ENCODE data around the gene MIP. TPM values are rescaled to one million over a fixed set of nuclear protein-coding genes. Genes with fewer than 3 reads are reported as not detected.

The MIP gene
- total and polyA plus RNA-seq, 2 experiments from 2014 or later, result 0.29 TPM; not detected in 1

DNA sequence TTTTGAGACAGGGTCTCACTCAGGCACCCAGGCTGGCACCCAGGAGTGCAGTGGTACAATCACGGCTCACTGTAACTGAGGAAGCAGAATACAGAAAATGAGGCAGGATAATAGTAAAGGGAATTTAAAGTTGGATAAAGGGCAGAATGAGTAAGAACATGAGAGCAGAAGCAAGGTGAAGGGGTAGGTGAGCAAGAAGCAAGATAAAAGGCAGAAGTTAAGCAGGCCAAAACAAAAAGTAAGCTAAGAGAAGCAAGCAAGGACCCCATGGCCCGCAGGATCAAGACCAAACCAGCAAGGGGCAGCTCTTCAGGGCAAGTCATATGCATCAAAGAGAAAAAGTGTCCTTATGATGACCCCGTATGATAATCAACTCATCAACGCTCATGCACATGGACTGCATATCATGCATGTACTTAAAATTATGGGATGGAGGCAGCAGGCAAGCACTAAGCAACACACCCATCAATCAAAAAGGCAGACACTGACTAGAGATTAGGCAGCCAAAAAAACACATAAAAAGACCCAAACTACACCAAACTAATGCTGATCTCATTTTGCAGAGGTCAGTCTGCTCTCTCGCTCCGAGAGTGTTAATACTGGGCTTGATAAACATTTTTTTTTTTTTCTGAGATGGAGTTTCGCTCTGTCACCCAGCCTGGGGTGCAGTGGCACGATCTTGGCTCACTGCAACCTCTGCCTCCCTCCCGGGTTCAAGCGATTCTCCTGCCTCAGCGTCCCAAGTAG, 16.9 kb downstream of the MIP start:
- Histone ChIP-seq H3K4me2 (no peak overlapping the region), H3K4me3 (no peak overlapping the region), H3K36me3 (ENCODE audit: insufficient read depth) (no peaks in the 10 kb centered on the region), H3K9me2 (ENCODE audit: insufficient read depth) (peaks cover 3% of the 10 kb centered on the region; the same call in 1 of the 2 replicates), H3F3A (replicated peaks; ENCODE audit: low read depth) (0 out of 2 replicates have a peak, but pooled peaks cover 4% of the 10 kb centered on the region), H3K27me3 (ENCODE audit: insufficient read depth) (no peaks in the 10 kb centered on the region), H2AFZ (no peak overlapping the region), H3K27ac (ENCODE audit: low read depth) (0 out of 2 replicates have a peak overlapping the region, but pooled peaks have one; percentile 19), H3K79me2 (replicated peaks; ENCODE audit: insufficient read depth) (peaks cover 87% of the 10 kb centered on the region), H4K20me1 (replicated peaks; ENCODE audit: insufficient read depth) (no peaks in the 10 kb centered on the region; the same call in 1 of the 2 replicates), H3K4me1 (ENCODE audit: insufficient read depth) (peaks cover 6% of the 10 kb centered on the region; the same call in 1 of the 2 replicates)
- ATAC-seq (peak; percentile 54), DNase-seq (ENCODE audit: low spot score) (no peak)
- Mint-ChIP-seq H3K27ac (peak overlapping the region; percentile 13; the same call in 1 of the 2 replicates), H3K4me1 (peaks cover 22% of the 10 kb centered on the region), H3K9me3 (peaks cover 16% of the 10 kb centered on the region), H3K27me3 (ENCODE audit: insufficient read depth, low read depth, poor library complexity) (peaks cover 8% of the 10 kb centered on the region), H3K4me3 (no peak overlapping the region), H3K36me3 (ENCODE audit: low read depth) (peaks cover 39% of the 10 kb centered on the region)
- TF ChIP-seq CREB1 (CRISPR knock-in tag; IDR thresholded peaks at IDR 0.05; ENCODE audit: low read depth), result no peak
- TF ChIP-seq, protein P1, sequence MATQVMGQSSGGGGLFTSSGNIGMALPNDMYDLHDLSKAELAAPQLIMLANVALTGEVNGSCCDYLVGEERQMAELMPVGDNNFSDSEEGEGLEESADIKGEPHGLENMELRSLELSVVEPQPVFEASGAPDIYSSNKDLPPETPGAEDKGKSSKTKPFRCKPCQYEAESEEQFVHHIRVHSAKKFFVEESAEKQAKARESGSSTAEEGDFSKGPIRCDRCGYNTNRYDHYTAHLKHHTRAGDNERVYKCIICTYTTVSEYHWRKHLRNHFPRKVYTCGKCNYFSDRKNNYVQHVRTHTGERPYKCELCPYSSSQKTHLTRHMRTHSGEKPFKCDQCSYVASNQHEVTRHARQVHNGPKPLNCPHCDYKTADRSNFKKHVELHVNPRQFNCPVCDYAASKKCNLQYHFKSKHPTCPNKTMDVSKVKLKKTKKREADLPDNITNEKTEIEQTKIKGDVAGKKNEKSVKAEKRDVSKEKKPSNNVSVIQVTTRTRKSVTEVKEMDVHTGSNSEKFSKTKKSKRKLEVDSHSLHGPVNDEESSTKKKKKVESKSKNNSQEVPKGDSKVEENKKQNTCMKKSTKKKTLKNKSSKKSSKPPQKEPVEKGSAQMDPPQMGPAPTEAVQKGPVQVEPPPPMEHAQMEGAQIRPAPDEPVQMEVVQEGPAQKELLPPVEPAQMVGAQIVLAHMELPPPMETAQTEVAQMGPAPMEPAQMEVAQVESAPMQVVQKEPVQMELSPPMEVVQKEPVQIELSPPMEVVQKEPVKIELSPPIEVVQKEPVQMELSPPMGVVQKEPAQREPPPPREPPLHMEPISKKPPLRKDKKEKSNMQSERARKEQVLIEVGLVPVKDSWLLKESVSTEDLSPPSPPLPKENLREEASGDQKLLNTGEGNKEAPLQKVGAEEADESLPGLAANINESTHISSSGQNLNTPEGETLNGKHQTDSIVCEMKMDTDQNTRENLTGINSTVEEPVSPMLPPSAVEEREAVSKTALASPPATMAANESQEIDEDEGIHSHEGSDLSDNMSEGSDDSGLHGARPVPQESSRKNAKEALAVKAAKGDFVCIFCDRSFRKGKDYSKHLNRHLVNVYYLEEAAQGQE (IDR thresholded peaks at IDR 0.05; ENCODE audit: unreplicated experiment), result no peak
- no peak for TF ChIP-seq EZH2 (IDR thresholded peaks at IDR 0.05; ENCODE audit: low read depth, unreplicated experiment)
- no peak for TF ChIP-seq JUNB (IDR thresholded peaks at IDR 0.05; ENCODE audit: unreplicated experiment)
- no peak for TF ChIP-seq STAT1 (IDR thresholded peaks at IDR 0.05; ENCODE audit: unreplicated experiment)
- TF ChIP-seq, protein P2, sequence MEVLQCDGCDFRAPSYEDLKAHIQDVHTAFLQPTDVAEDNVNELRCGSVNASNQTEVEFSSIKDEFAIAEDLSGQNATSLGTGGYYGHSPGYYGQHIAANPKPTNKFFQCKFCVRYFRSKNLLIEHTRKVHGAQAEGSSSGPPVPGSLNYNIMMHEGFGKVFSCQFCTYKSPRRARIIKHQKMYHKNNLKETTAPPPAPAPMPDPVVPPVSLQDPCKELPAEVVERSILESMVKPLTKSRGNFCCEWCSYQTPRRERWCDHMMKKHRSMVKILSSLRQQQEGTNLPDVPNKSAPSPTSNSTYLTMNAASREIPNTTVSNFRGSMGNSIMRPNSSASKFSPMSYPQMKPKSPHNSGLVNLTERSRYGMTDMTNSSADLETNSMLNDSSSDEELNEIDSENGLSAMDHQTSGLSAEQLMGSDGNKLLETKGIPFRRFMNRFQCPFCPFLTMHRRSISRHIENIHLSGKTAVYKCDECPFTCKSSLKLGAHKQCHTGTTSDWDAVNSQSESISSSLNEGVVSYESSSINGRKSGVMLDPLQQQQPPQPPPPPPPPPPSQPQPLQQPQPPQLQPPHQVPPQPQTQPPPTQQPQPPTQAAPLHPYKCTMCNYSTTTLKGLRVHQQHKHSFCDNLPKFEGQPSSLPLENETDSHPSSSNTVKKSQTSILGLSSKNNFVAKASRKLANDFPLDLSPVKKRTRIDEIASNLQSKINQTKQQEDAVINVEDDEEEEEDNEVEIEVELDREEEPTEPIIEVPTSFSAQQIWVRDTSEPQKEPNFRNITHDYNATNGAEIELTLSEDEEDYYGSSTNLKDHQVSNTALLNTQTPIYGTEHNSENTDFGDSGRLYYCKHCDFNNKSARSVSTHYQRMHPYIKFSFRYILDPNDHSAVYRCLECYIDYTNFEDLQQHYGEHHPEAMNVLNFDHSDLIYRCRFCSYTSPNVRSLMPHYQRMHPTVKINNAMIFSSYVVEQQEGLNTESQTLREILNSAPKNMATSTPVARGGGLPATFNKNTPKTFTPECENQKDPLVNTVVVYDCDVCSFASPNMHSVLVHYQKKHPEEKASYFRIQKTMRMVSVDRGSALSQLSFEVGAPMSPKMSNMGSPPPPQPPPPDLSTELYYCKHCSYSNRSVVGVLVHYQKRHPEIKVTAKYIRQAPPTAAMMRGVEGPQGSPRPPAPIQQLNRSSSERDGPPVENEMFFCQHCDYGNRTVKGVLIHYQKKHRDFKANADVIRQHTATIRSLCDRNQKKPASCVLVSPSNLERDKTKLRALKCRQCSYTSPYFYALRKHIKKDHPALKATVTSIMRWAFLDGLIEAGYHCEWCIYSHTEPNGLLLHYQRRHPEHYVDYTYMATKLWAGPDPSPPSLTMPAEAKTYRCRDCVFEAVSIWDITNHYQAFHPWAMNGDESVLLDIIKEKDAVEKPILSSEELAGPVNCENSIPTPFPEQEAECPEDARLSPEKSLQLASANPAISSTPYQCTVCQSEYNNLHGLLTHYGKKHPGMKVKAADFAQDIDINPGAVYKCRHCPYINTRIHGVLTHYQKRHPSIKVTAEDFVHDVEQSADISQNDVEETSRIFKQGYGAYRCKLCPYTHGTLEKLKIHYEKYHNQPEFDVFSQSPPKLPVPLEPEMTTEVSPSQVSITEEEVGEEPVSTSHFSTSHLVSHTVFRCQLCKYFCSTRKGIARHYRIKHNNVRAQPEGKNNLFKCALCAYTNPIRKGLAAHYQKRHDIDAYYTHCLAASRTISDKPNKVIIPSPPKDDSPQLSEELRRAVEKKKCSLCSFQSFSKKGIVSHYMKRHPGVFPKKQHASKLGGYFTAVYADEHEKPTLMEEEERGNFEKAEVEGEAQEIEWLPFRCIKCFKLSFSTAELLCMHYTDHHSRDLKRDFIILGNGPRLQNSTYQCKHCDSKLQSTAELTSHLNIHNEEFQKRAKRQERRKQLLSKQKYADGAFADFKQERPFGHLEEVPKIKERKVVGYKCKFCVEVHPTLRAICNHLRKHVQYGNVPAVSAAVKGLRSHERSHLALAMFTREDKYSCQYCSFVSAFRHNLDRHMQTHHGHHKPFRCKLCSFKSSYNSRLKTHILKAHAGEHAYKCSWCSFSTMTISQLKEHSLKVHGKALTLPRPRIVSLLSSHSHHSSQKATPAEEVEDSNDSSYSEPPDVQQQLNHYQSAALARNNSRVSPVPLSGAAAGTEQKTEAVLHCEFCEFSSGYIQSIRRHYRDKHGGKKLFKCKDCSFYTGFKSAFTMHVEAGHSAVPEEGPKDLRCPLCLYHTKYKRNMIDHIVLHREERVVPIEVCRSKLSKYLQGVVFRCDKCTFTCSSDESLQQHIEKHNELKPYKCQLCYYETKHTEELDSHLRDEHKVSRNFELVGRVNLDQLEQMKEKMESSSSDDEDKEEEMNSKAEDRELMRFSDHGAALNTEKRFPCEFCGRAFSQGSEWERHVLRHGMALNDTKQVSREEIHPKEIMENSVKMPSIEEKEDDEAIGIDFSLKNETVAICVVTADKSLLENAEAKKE (CRISPR knock-in tag; IDR thresholded peaks at IDR 0.05), result no peak
- TF ChIP-seq, protein P3, sequence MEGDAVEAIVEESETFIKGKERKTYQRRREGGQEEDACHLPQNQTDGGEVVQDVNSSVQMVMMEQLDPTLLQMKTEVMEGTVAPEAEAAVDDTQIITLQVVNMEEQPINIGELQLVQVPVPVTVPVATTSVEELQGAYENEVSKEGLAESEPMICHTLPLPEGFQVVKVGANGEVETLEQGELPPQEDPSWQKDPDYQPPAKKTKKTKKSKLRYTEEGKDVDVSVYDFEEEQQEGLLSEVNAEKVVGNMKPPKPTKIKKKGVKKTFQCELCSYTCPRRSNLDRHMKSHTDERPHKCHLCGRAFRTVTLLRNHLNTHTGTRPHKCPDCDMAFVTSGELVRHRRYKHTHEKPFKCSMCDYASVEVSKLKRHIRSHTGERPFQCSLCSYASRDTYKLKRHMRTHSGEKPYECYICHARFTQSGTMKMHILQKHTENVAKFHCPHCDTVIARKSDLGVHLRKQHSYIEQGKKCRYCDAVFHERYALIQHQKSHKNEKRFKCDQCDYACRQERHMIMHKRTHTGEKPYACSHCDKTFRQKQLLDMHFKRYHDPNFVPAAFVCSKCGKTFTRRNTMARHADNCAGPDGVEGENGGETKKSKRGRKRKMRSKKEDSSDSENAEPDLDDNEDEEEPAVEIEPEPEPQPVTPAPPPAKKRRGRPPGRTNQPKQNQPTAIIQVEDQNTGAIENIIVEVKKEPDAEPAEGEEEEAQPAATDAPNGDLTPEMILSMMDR (conservative IDR thresholded peaks at IDR 0.05; ENCODE audit: low read depth in 2 of 2), result no peak
- no peak for TF ChIP-seq POLR2AphosphoS5 (IDR thresholded peaks at IDR 0.05; ENCODE audit: low read depth)
- no peak for TF ChIP-seq NANOG (IDR thresholded peaks at IDR 0.05; ENCODE audit: borderline replicate concordance)

Data from GM23338 (cell line).